Psoas muscle (tissue), 8 donors: ENCODE data around the gene CCDC137. TPM values are rescaled to one million over a fixed set of nuclear protein-coding genes. Genes with fewer than 3 reads are reported as not detected.

Experiments used
- ATAC-seq, 4 donors: fragments of 200-7000 bp; cut with Tn5 transposase; one replicate each; pipeline ENCODE4 v1.9.1; 2020; ENCODE audit warnings: moderate library complexity in 3 of 4, mild to moderate bottlenecking in 2 of 4
- DNase-seq, 2 donors: peaks; one replicate each; pipeline ENCODE4 v3.0.0-alpha.2; 2020
- H3K27ac ChIP-seq: fragments of 200-600 bp; one replicate; pipeline ENCODE4 v1.8.0; 2022
- H3K27me3 ChIP-seq, 3 donors: fragments of 200-600 bp in 1 of 3; one replicate each; pipeline versions ENCODE4 v1.6.1 to v1.8.0; 2013 to 2022; ENCODE audit warnings: low read length in 2 of 3, mild to moderate bottlenecking in 2 of 3, moderate library complexity in 1 of 3; ENCODE audit not compliant: insufficient read depth in 3 of 3
- H3K36me3 ChIP-seq, 2 donors: fragments of 200-600 bp in 1 of 2; one replicate each; pipeline versions ENCODE4 v1.6.1 to v1.8.0; 2013 to 2022; ENCODE audit warnings: low read depth in 1 of 2, mild to moderate bottlenecking in 1 of 2, moderate library complexity in 1 of 2; ENCODE audit not compliant: insufficient read depth in 1 of 2
- H3K4me1 ChIP-seq: fragments of 200-600 bp; one replicate; pipeline ENCODE4 v1.8.0; 2022
- H3K4me3 ChIP-seq: fragments of 200-600 bp; one replicate; pipeline ENCODE4 v1.8.0; 2022; ENCODE audit warnings: mild to moderate bottlenecking
- H3K9me3 ChIP-seq: fragments of 200-600 bp; one replicate; pipeline ENCODE4 v1.8.0; 2022
- WGBS, 3 donors: extraction: QIAGEN DNeasy Blood & Tissue Kit; methylation state at CpG; one replicate each; pipeline versions ENCODE4 v1.1.6 to v1.1.7; 2013; 5-methylcytosine and 5-hydroxymethylcytosine counted together
- intact Hi-C, 2 donors: fragments of 100-400 bp; cut with DNase I; formaldehyde crosslinking; loops; one replicate each; pipeline versions ENCODE4 v1.11.0 to v1.14.2; 2022
- polyA plus RNA-seq, 3 donors: library from polyadenylated mRNA; stranded (reverse); fragments of 200-250 nt; gene quantifications; one replicate each; pipeline ENCODE4 v1.2.3, GENCODE V29; 2013
- total RNA-seq, 4 donors: library from RNA; stranded (reverse); fragmentation: NEBNext Ultra II Directional in 2 of 4; extraction: Animal tissue kit (Norgen Biotek cat#: 25700) in 2 of 4; gene quantifications; one replicate each; pipeline versions ENCODE4 v1.2.1 to v1.2.4, GENCODE V29; 2021 to 2023
- TF ChIP-seq, protein P1 (sequence below): fragments of 200-600 bp; IDR thresholded peaks from one replicate; pipeline ENCODE4 v1.8.0; 2022; ENCODE audit warnings: antibody characterized with exemption
- donor health status: healthy with polysubstance abuse.
- donor health status: DM: no; HTN: no; CAD: no; lungs with moderate emphysema.
- donor health status: Bipolar disorder and iron deficiency.
- donor health status: healthy.
- donor health status: DM: yes; HTN: yes; CAD: no.
- donor health status: DM: no; HTN: no; CAD: no.
- donor health status: DM: no; HTN: no; CAD: no.
- donor health status: DM: yes; HTN: yes; CAD: no.

Gene CCDC137
- total and polyA plus RNA-seq, 7 donors = 4.8 to 47.4 (median 11.3) TPM

DNA sequence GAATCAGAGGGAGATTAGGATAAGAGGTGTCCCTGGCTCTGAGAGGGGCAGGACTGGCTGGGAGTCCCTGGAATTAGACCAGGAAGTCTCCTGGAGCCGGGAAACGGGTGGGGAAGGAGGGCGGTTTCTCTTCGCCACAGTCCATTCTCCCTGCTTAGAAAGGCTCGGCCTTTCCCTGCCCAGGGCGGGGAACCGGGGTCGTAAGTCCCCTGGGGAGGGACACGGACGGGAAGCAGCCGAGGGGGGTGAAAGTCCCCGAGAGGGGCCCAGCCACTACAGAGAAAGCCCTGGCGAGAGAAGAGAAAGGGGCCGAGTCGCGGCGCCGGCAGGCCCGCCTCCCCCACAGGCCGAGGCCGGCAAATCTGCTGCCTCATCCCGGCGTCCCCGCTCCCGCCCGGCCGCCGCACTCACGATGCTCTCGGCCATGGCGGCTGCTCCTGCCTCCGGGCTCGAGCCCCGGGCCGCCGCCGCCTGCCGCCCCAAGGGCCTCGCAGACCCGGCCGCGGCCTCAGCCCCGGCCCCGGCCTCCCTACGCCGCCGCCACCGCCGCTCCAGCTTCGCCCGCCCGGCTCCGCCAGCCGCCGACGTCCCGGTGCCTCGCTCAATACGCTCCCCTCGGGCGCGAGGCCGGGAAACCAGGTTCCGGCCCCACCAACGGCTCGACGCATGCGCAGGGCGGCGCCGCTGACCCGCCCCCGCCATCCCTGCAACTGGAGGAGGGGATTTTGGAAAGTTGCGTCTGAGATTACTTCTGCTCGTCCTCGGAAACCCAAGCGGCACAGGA lies 29.8 kb upstream of the CCDC137 start, which contains the start of the genes NPLOC4 and TSPAN10:
NPLOC4 (minus strand) TSS at position 608 of the 784 bp plus-strand sequence; CDS start at position 426, 182 bp downstream.
TSPAN10 (plus strand) TSS at position 692 of the 784 bp plus-strand sequence. CDS start 5,217 bp downstream, outside the sequence.
- H3K27me3 ChIP-seq = no peaks in the 10 kb centered on the region
- peak within 1 kb of the TSS; percentile 94 for H3K4me3 ChIP-seq
- H3K4me1 ChIP-seq = peaks cover 40% of the 10 kb centered on the region
- intact Hi-C loops = loop anchor here (2.0 to 5.0 kb wide), 2 partner anchors 30 to 46 kb away; partner anchors contain the start of genes CCDC137 (in 2 of the 2), OXLD1 (in 2 of the 2), ARL16 (in 1 of the 2) and HGS (in 1 of the 2)
- H3K27ac ChIP-seq = peak within 1 kb of the TSS; percentile 95
- TF ChIP-seq, protein P1, sequence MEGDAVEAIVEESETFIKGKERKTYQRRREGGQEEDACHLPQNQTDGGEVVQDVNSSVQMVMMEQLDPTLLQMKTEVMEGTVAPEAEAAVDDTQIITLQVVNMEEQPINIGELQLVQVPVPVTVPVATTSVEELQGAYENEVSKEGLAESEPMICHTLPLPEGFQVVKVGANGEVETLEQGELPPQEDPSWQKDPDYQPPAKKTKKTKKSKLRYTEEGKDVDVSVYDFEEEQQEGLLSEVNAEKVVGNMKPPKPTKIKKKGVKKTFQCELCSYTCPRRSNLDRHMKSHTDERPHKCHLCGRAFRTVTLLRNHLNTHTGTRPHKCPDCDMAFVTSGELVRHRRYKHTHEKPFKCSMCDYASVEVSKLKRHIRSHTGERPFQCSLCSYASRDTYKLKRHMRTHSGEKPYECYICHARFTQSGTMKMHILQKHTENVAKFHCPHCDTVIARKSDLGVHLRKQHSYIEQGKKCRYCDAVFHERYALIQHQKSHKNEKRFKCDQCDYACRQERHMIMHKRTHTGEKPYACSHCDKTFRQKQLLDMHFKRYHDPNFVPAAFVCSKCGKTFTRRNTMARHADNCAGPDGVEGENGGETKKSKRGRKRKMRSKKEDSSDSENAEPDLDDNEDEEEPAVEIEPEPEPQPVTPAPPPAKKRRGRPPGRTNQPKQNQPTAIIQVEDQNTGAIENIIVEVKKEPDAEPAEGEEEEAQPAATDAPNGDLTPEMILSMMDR = no peak
- WGBS, 3 donors = 0% methylated on average over 50 to 77 of the region's 77 CpGs
- H3K9me3 ChIP-seq = no peaks in the 10 kb centered on the region
- ATAC-seq (peak; percentile 73 to 80 (median 77)), DNase-seq (peak; percentile 87 to 91)
- H3K36me3 ChIP-seq = peaks cover 0 to 19% of the 10 kb centered on the region in 2 donors

DNA sequence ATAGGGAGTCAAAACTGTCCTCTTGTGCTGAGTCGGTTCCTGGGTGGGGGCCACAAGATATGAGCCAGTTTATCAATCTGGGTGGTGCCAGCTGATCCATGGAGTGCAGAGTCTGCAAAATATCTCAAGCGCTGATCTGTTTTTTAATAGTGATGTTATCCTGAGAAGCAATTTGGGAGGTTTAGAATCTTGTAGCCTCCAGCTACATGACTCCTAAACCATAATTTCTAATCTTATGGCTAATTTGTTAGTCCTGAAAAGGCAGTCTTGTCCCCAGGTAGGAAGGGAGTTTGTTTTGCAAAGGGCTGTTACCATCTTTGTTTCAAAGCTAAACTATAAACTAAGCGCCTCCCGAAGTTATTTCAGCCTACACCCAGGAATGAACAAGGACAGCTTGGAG lies 27.9 kb upstream of the CCDC137 start:
- no peak for DNase-seq
- peaks cover 31% of the 10 kb centered on the region for H3K4me1 ChIP-seq
- intact Hi-C loops = loop anchor here in 1 of 2 donors (5.0 kb wide), 1 partner anchor 44 kb away; the partner anchor contains the start of genes ARL16 and HGS
- H3K4me3 ChIP-seq = no peak overlapping the region
- peaks cover 0 to 5% of the 10 kb centered on the region in 2 donors for H3K36me3 ChIP-seq
- H3K9me3 ChIP-seq = no peaks in the 10 kb centered on the region
- no peak for ATAC-seq
- no peaks in the 10 kb centered on the region for H3K27me3 ChIP-seq
- TF ChIP-seq, protein P1 = no peak
- H3K27ac ChIP-seq = no peak overlapping the region
- 76 to 84% (median 83%) methylated on average over 4 of the region's 4 CpGs for WGBS, 3 donors

DNA sequence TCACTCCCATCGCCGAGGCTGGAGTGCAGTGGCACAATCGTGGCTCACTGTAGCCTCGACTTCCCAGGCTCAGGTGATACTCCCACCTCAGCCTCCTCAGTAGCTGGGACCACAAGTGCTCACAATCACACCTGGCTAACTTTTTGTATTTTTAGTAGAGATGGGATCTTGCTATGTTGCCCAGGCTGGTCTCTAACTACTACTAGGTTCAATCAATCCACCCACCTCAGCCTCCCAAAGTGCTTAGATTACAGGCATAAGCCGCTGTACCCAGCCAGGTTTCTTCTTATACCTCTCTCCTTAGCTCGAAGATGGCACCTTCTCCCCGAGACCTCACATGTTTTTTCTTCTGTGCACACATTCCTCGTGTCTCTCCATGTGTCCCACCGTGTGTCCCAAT lies 26.5 kb upstream of the CCDC137 start:
- Histone ChIP-seq H3K27me3 (no peaks in the 10 kb centered on the region), H3K36me3 (peaks cover 0 to 5% of the 10 kb centered on the region in 2 donors), H3K9me3 (no peaks in the 10 kb centered on the region), H3K4me1 (peaks cover 18% of the 10 kb centered on the region), H3K27ac (no peak overlapping the region), H3K4me3 (no peak overlapping the region)
- intact Hi-C loops = no loop called here
- TF ChIP-seq, protein P1 = no peak
- no peak for DNase-seq
- 89 to 94% (median 91%) methylated on average over 9 of the region's 9 CpGs for WGBS, 3 donors
- ATAC-seq = no peak

DNA sequence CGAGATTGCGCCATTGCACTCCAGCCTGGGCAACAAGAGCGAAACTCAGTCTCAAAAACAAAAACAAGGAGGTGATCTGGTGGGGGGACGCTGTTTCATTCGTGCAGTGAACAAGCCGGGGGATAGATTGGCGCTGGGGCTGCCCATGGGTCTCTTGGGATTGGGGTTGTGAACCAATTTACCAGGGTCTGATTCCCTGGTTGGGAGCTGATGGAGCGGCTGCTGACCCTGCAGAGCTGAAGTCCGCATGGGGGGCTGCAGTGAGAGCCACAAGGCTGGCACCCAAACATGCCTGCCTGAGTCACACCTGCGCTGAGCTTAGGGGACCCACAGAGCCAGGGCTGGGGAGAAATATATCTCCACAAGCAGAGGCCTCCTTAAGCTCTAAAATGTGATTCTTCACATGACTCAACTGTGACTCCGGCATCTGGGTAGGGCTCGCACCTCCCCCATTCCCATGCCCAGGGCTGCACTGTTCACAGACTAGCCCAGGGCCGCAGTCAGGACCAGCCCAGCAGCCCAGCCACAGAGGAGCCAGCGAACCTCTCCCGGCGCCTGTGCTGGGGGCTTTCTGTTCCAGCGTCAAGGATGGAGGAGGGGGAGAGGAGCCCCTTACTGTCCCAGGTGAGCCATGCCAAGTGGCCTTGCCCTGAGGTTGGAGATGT lies 24.6 kb upstream of the CCDC137 start:
- Histone ChIP-seq H3K4me1 (peaks cover 7% of the 10 kb centered on the region), H3K36me3 (no peaks in the 10 kb centered on the region), H3K27ac (no peak overlapping the region), H3K27me3 (peaks cover 0 to under 1% (median under 1%) of the 10 kb centered on the region in 3 donors), H3K9me3 (no peaks in the 10 kb centered on the region), H3K4me3 (no peak overlapping the region)
- TF ChIP-seq, protein P1 = no peak
- DNase-seq (no peak), ATAC-seq (no peak)
- WGBS, 3 donors = 91 to 93% (median 91%) methylated on average over 14 to 17 of the region's 17 CpGs
- intact Hi-C loops = no loop called here
